Measurements from ENCODE around the gene NDEL1. TPM values are rescaled to one million over a fixed set of nuclear protein-coding genes. Genes with fewer than 3 reads are reported as not detected.

Gene NDEL1
- total RNA-seq, 1 experiment from 2014 or later, result 95.3 TPM

DNA sequence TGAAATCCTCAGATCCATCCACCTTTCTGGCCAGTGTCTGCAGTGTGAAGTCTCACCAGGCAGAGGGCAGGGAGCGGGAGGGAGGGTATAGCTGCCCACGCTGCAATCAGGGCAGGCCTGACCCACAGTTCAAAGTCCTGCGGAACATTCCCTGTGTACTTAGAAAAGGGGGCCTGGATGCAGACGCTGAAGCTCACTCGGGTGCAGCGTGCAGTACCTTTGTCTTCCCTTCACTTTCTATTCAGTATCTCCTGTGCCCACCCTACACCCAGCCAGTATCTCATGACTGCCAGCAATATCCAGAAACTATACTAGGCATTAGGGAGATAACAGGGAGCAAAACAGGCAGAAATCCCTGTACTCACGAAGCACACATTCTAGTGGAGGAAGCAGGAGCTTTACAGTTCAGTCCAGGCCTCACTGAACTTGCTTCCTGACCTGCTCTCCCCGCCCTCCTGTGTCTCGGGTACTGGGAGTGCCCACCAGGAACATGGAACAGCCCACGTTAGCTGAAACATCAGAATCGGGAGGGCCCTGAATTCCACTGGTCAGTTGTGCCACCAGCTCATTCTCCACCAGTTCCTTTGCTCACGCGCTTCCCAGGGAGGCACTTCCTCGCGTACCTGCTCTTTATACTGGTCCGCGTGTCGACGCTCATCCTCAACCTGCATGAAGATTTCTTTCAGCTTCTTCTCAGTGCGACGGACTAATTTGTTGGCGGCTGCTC is 42.2 kb downstream of the NDEL1 start:
- intact Hi-C loops (cut with micrococcal nuclease), result no loop called here
- TF ChIP-seq, protein P1, sequence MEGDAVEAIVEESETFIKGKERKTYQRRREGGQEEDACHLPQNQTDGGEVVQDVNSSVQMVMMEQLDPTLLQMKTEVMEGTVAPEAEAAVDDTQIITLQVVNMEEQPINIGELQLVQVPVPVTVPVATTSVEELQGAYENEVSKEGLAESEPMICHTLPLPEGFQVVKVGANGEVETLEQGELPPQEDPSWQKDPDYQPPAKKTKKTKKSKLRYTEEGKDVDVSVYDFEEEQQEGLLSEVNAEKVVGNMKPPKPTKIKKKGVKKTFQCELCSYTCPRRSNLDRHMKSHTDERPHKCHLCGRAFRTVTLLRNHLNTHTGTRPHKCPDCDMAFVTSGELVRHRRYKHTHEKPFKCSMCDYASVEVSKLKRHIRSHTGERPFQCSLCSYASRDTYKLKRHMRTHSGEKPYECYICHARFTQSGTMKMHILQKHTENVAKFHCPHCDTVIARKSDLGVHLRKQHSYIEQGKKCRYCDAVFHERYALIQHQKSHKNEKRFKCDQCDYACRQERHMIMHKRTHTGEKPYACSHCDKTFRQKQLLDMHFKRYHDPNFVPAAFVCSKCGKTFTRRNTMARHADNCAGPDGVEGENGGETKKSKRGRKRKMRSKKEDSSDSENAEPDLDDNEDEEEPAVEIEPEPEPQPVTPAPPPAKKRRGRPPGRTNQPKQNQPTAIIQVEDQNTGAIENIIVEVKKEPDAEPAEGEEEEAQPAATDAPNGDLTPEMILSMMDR (IDR thresholded peaks at IDR 0.05; ENCODE audit: unreplicated experiment), result no peak
- no peaks in the 10 kb centered on the region for H3K9me3 Mint-ChIP-seq (ENCODE audit: unreplicated experiment)
- no peaks in the 10 kb centered on the region for H3K4me1 Mint-ChIP-seq (ENCODE audit: insufficient read depth, unreplicated experiment)
- POLR2A ChIA-PET, result interaction anchor here (1.1 kb wide), 1 partner anchor 15 kb away, joined by 5 read pairs; no protein-coding TSS in a partner anchor
- no peak overlapping the region for H3K4me3 Mint-ChIP-seq (ENCODE audit: unreplicated experiment)
- CTCF ChIA-PET, result interaction anchor here (0.8 kb wide), 1 partner anchor 91 kb away, joined by 3 read pairs; no protein-coding TSS in a partner anchor
- DNase-seq (ENCODE audit: unreplicated experiment), result no peak
- peak overlapping the region; percentile 39 for H3K27ac Mint-ChIP-seq (ENCODE audit: low read depth, unreplicated experiment)
- BruUV-seq (replicated peaks), result no TSS peak
- peaks cover 90% of the 10 kb centered on the region for H3K36me3 Mint-ChIP-seq (ENCODE audit: insufficient read depth, unreplicated experiment)
- no peaks in the 10 kb centered on the region for H3K27me3 Mint-ChIP-seq (ENCODE audit: insufficient read depth, unreplicated experiment)

DNA sequence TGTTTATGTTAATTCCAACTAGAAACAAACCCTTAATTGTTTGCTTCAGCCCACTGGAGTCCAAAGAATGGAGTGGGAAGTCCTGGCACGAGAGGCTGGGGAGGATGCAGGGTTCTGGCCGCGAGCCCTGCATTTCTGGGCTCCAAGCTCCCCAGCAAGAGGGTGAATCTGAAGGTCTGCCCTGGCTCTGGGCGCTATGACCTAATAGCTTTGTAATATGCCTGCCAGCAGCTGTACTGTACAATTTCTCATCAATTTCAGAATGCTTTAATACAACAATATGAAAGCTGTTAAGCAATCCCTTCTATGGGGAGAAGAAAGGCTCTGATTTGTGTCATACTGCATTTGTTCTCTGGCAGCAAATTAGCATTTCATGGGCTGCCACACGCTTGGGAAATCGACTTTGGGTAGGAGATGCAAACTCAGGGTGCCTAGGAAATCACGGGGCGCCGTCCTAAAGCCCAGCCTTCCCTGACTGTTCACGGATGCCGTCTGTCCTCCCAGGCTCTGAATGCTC is 43.8 kb downstream of the NDEL1 start:
- no peaks in the 10 kb centered on the region for H3K27me3 Mint-ChIP-seq (ENCODE audit: insufficient read depth, unreplicated experiment)
- TF ChIP-seq, protein P1 (IDR thresholded peaks at IDR 0.05; ENCODE audit: unreplicated experiment), result no peak
- H3K9me3 Mint-ChIP-seq (ENCODE audit: unreplicated experiment), result no peaks in the 10 kb centered on the region
- intact Hi-C loops (cut with micrococcal nuclease), result no loop called here
- H3K27ac Mint-ChIP-seq (ENCODE audit: low read depth, unreplicated experiment), result peak overlapping the region; percentile 59
- BruUV-seq (replicated peaks), result no TSS peak
- H3K4me3 Mint-ChIP-seq (ENCODE audit: unreplicated experiment), result no peak overlapping the region
- ChIA-PET POLR2A (interaction anchor here (0.6 kb wide), 2 partner anchors 143 to 266 kb away, joined by 3 read pairs; no protein-coding TSS in a partner anchor), CTCF (interaction anchor here (1.2 kb wide), 1 partner anchor 15 kb away, joined by 4 read pairs; no protein-coding TSS in a partner anchor)
- H3K4me1 Mint-ChIP-seq (ENCODE audit: insufficient read depth, unreplicated experiment), result no peaks in the 10 kb centered on the region
- peaks cover 79% of the 10 kb centered on the region for H3K36me3 Mint-ChIP-seq (ENCODE audit: insufficient read depth, unreplicated experiment)
- DNase-seq (ENCODE audit: unreplicated experiment), result no peak

DNA sequence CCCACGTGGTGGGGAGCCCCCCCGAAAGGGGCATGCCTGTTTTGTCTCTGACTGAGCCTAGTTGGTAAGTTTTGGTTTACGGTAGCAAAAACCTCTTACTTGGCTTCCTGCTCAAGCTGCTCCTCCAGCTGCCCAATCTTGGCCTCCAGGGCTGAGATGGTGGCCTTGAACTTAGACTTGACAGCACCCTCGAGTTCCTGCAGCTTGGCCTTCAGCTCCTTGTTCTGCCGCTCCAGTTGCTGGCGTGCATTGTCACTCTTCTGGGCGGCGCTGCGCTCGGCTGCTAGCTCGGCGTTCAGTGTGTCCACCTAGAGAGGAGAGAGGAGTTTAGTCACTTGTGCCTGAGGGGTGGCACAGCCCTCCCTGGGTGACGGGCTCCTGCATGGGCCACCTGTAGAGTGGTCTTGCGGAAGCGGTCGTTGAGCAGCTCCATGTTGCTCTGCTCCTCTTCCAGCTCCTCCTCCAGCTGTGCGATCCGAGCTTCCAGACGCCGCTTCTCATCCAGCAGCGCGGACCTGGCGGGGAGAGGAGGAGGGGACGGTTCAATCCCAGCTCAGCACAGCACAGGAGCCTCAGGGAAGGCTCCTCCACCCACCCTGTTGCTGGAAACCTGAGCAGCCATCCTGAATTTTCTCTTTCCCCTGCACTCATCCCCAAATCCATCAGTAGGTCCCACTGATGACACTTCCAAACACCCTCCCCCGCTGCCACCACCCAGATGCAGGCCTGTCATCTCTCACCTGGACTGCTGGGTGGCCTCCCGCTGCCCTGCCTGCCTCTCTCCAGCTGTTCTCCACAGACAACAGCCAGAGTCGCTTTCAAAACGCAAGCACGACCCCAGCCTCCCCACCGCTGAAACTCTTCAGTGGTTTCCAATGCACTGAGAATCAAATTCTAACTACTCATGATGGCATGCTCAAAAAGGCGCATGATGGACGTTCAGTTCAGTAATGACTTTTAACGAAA is 44.6 kb downstream of the NDEL1 start:
- intact Hi-C loops (cut with micrococcal nuclease), result no loop called here
- CTCF ChIA-PET, result interaction anchor here (1.2 kb wide), 1 partner anchor 15 kb away, joined by 4 read pairs; no protein-coding TSS in a partner anchor
- Mint-ChIP-seq H3K27me3 (ENCODE audit: insufficient read depth, unreplicated experiment) (no peaks in the 10 kb centered on the region), H3K9me3 (ENCODE audit: unreplicated experiment) (no peaks in the 10 kb centered on the region), H3K27ac (ENCODE audit: low read depth, unreplicated experiment) (peak overlapping the region; percentile 59), H3K4me3 (ENCODE audit: unreplicated experiment) (no peak overlapping the region), H3K36me3 (ENCODE audit: insufficient read depth, unreplicated experiment) (peaks cover 75% of the 10 kb centered on the region), H3K4me1 (ENCODE audit: insufficient read depth, unreplicated experiment) (no peaks in the 10 kb centered on the region)
- DNase-seq (ENCODE audit: unreplicated experiment), result no peak
- BruUV-seq (replicated peaks), result no TSS peak
- POLR2A ChIA-PET, result interaction anchor here (0.6 kb wide), 1 partner anchor 143 kb away, joined by 3 read pairs; no protein-coding TSS in a partner anchor
- TF ChIP-seq, protein P1 (IDR thresholded peaks at IDR 0.05; ENCODE audit: unreplicated experiment), result no peak
